ENCODE measurements around the gene KCNQ1.

Gene KCNQ1

GRCh38 chr11:2812371-2812991, 367.7 kb downstream of the KCNQ1 start:
- FAIRE-seq: no peak
- DNase-seq (ENCODE audit: insufficient read length, low spot score): no peak
- TF ChIP-seq TAF1 (IDR thresholded peaks at IDR 0.05; ENCODE audit: low read depth, low read length) (no peak), POLR2A (IDR thresholded peaks at IDR 0.05; ENCODE audit: low read depth, low read length) (no peak), POLR2AphosphoS5 (IDR thresholded peaks at IDR 0.05; ENCODE audit: low read depth, low read length) (no peak), PAX5 (IDR thresholded peaks at IDR 0.05; ENCODE audit: insufficient read depth, low read length, severe bottlenecking) (no peak), SPI1 (IDR thresholded peaks at IDR 0.05; ENCODE audit: low read depth, low read length) (no peak), POU2F2 (IDR thresholded peaks at IDR 0.05; ENCODE audit: low read depth, low read length) (no peak)

DNA sequence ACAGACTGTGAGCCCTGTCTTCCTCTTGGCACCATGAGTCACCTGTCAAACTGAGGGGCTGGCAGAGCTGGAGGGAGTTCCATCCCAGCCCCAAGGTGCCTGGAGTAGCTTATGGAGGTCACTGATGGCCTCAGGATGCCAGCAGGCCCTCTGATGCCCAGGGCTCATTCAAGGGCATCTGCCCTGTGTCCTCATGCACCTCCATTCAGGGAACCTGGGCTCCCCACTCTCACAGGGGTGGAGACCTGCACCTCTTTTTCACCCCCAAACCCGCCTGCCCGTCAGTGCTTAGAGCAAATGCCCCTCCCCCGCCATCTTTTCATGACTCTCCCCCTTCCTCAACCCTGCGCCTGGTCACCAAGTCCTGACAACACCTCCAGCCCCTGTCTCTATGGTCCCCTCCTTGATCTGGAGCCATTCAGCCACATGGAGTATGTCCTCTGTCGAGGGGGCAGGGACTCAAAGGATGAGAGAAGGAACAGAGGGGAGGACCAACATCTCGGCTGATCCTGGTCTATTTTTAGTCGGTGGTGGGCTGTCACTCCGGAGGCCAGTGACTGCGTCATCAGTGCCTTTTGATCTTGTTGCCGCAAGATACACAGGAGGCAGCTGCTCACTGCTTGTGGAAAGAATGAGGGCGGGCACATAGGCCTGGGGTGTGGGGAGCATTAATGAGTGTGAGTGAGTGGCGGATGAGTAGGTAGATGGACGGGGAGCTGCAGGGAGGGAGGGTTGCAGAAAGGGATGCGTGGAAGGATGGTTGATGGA, 368.5 kb downstream of the KCNQ1 start:
- FAIRE-seq (no peak), DNase-seq (ENCODE audit: insufficient read length, low spot score) (no peak)
- TF ChIP-seq SPI1 (IDR thresholded peaks at IDR 0.05; ENCODE audit: low read depth, low read length) (no peak), POLR2AphosphoS5 (IDR thresholded peaks at IDR 0.05; ENCODE audit: low read depth, low read length) (no peak), PAX5 (IDR thresholded peaks at IDR 0.05; ENCODE audit: insufficient read depth, low read length, severe bottlenecking) (no peak), POLR2A (IDR thresholded peaks at IDR 0.05; ENCODE audit: low read depth, low read length) (no peak), TAF1 (IDR thresholded peaks at IDR 0.05; ENCODE audit: low read depth, low read length) (no peak), POU2F2 (IDR thresholded peaks at IDR 0.05; ENCODE audit: low read depth, low read length) (no peak)

GRCh38 chr11:2813968-2814367, 369.2 kb downstream of the KCNQ1 start:
- DNase-seq (ENCODE audit: insufficient read length, low spot score) (no peak), FAIRE-seq (no peak)
- no peak for TF ChIP-seq POLR2AphosphoS5 (IDR thresholded peaks at IDR 0.05; ENCODE audit: low read depth, low read length)

GRCh38 chr11:2814751-2815150, 369.9 kb downstream of the KCNQ1 start:
- TF ChIP-seq PAX5 (IDR thresholded peaks at IDR 0.05; ENCODE audit: insufficient read depth, low read length, severe bottlenecking) (no peak), SPI1 (IDR thresholded peaks at IDR 0.05; ENCODE audit: low read depth, low read length) (no peak), TAF1 (IDR thresholded peaks at IDR 0.05; ENCODE audit: low read depth, low read length) (no peak), POLR2A (IDR thresholded peaks at IDR 0.05; ENCODE audit: low read depth, low read length) (no peak), POLR2AphosphoS5 (IDR thresholded peaks at IDR 0.05; ENCODE audit: low read depth, low read length) (no peak), POU2F2 (IDR thresholded peaks at IDR 0.05; ENCODE audit: low read depth, low read length) (no peak)
- DNase-seq (ENCODE audit: insufficient read length, low spot score) (no peak), FAIRE-seq (no peak)

DNA sequence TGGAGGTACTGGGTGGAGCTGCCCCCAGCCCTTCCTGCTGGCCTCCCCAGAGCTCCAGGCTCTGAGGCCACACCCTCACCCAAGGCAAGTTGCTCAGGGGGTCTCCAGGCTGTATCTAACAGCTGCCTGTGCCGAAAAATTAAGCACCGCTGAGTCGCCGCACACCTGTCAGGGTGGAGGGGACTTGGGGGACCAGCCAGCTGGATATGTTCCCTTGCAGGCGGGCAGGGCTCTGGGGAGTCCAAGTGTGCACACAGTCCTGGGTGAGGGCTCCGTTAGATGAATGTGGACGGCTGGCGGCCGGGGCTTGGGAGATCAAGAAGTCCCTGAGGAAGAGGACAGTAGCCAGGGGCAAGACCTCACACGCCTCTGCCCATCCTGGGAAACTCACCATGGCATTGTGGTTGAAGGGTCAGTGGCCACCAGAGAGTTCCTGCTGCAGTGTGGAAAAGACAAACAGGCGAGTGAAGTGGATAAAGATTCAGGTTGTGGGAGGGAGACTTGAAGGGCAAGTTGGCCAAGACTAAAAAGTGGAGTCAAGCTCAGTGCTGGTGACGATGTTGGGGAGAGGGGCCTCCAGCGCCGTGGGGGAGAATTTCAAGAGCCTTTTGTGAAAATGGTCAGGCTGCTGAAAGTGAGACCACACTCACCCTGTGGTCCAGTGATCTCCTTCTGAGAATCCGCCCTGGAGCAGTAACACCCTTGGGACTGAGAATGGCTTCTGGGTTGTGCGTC, 371.1 kb downstream of the KCNQ1 start:
- DNase-seq (ENCODE audit: insufficient read length, low spot score) (no peak), FAIRE-seq (no peak)
- TF ChIP-seq TAF1 (IDR thresholded peaks at IDR 0.05; ENCODE audit: low read depth, low read length): no peak
- TF ChIP-seq POU2F2 (IDR thresholded peaks at IDR 0.05; ENCODE audit: low read depth, low read length): no peak
- TF ChIP-seq PAX5 (IDR thresholded peaks at IDR 0.05; ENCODE audit: insufficient read depth, low read length, severe bottlenecking): no peak
- TF ChIP-seq SPI1 (IDR thresholded peaks at IDR 0.05; ENCODE audit: low read depth, low read length): no peak
- TF ChIP-seq POLR2AphosphoS5 (IDR thresholded peaks at IDR 0.05; ENCODE audit: low read depth, low read length): no peak
- no peak for TF ChIP-seq POLR2A (IDR thresholded peaks at IDR 0.05; ENCODE audit: low read depth, low read length)

- no peak for DNase-seq (ENCODE audit: insufficient read length, low spot score)
- FAIRE-seq: no peak
- no peak for TF ChIP-seq TAF1 (IDR thresholded peaks at IDR 0.05; ENCODE audit: low read depth, low read length)
- no peak for TF ChIP-seq POU2F2 (IDR thresholded peaks at IDR 0.05; ENCODE audit: low read depth, low read length)
- no peak for TF ChIP-seq SPI1 (IDR thresholded peaks at IDR 0.05; ENCODE audit: low read depth, low read length)
Measured at GRCh38 chr11:2816523-2816922, 371.7 kb downstream of the KCNQ1 start.

DNA sequence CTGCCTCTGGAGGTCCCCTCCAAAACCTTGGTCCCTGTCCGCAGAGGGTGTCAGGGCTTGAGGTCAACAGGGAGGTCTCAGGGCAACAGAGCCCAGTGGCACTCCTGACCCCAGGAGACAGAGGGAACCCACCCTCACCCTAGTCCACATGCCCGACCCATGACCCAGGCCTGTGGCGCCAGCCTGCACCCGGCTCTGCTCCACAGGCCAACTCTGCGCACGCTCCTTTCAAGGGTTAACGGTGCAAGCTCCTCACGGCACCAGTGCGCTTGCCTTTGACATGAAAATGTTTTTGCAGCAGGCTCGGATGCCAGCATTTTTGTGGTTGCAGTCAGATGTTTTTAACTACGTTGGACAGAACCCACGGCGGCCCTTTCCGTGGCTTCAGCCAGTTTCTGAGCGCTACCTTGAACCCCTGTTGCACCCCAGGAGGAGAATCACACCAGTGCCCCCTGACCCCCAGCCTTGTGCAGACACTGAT, 372.2 kb downstream of the KCNQ1 start:
- no peak for TF ChIP-seq POU2F2 (IDR thresholded peaks at IDR 0.05; ENCODE audit: low read depth, low read length)
- TF ChIP-seq POLR2AphosphoS5 (IDR thresholded peaks at IDR 0.05; ENCODE audit: low read depth, low read length): no peak
- no peak for TF ChIP-seq TAF1 (IDR thresholded peaks at IDR 0.05; ENCODE audit: low read depth, low read length)
- TF ChIP-seq PAX5 (IDR thresholded peaks at IDR 0.05; ENCODE audit: insufficient read depth, low read length, severe bottlenecking): no peak
- TF ChIP-seq SPI1 (IDR thresholded peaks at IDR 0.05; ENCODE audit: low read depth, low read length): no peak
- TF ChIP-seq POLR2A (IDR thresholded peaks at IDR 0.05; ENCODE audit: low read depth, low read length): no peak
- DNase-seq (ENCODE audit: insufficient read length, low spot score): no peak
- no peak for FAIRE-seq

- TF ChIP-seq POLR2AphosphoS5 (IDR thresholded peaks at IDR 0.05; ENCODE audit: low read depth, low read length) (no peak), TAF1 (IDR thresholded peaks at IDR 0.05; ENCODE audit: low read depth, low read length) (no peak), POLR2A (IDR thresholded peaks at IDR 0.05; ENCODE audit: low read depth, low read length) (no peak), PAX5 (IDR thresholded peaks at IDR 0.05; ENCODE audit: insufficient read depth, low read length, severe bottlenecking) (no peak), POU2F2 (IDR thresholded peaks at IDR 0.05; ENCODE audit: low read depth, low read length) (no peak), SPI1 (IDR thresholded peaks at IDR 0.05; ENCODE audit: low read depth, low read length) (no peak)
- DNase-seq (ENCODE audit: insufficient read length, low spot score) (no peak), FAIRE-seq (no peak)
Measured at GRCh38 chr11:2817431-2817830, 372.6 kb downstream of the KCNQ1 start.

- no peak for DNase-seq (ENCODE audit: insufficient read length, low spot score)
- FAIRE-seq: no peak
- TF ChIP-seq POLR2A (IDR thresholded peaks at IDR 0.05; ENCODE audit: low read depth, low read length): no peak
Measured at GRCh38 chr11:2818021-2818420, 373.2 kb downstream of the KCNQ1 start.

Data from GM12891 (cell line).